ENCODE measurements around the gene OTOL1. TPM values are rescaled to one million over a fixed set of nuclear protein-coding genes. Genes with fewer than 3 reads are reported as not detected.

The OTOL1 gene
- total RNA-seq, 1 donor = not detected

GRCh38 chr3:161531930-161532329 lies 35.3 kb downstream of the OTOL1 start:
- no peak for TF ChIP-seq CTCF (IDR thresholded peaks at IDR 0.05; ENCODE audit: insufficient read depth, low read length)
- DNase-seq (ENCODE audit: low read depth) = no peak
- H3K4me3 ChIP-seq (ENCODE audit: low read depth, low read length) = no peak overlapping the region

- no peak for TF ChIP-seq CTCF (IDR thresholded peaks at IDR 0.05; ENCODE audit: insufficient read depth, low read length)
- H3K4me3 ChIP-seq (ENCODE audit: low read depth, low read length) = no peak overlapping the region
- DNase-seq (ENCODE audit: low read depth) = no peak
Measured at GRCh38 chr3:161540594-161540993, 44.0 kb downstream of the OTOL1 start.

GRCh38 chr3:161545824-161546223 lies 49.2 kb downstream of the OTOL1 start:
- no peak for DNase-seq (ENCODE audit: low read depth)
- no peak for TF ChIP-seq CTCF (IDR thresholded peaks at IDR 0.05; ENCODE audit: insufficient read depth, low read length)

GRCh38 chr3:161548301-161548700 lies 51.7 kb downstream of the OTOL1 start:
- no peak for DNase-seq (ENCODE audit: low read depth)
- TF ChIP-seq CTCF (IDR thresholded peaks at IDR 0.05; ENCODE audit: insufficient read depth, low read length) = no peak
- H3K4me3 ChIP-seq (ENCODE audit: low read depth, low read length) = no peak overlapping the region

More at GRCh38 chr3:161545824-161546223, 49.2 kb downstream of the OTOL1 start:
- no peak overlapping the region for H3K4me3 ChIP-seq (ENCODE audit: low read depth, low read length)

GRCh38 chr3:161549261-161549660 lies 52.7 kb downstream of the OTOL1 start:
- no peak for TF ChIP-seq CTCF (IDR thresholded peaks at IDR 0.05; ENCODE audit: insufficient read depth, low read length)
- no peak for DNase-seq (ENCODE audit: low read depth)
- no peak overlapping the region for H3K4me3 ChIP-seq (ENCODE audit: low read depth, low read length)

- H3K4me3 ChIP-seq (ENCODE audit: low read depth, low read length) = no peak overlapping the region
- no peak for TF ChIP-seq CTCF (IDR thresholded peaks at IDR 0.05; ENCODE audit: insufficient read depth, low read length)
- no peak for DNase-seq (ENCODE audit: low read depth)
Measured at GRCh38 chr3:161550491-161551195, 54.0 kb downstream of the OTOL1 start.

- DNase-seq (ENCODE audit: low read depth) = no peak
- H3K4me3 ChIP-seq (ENCODE audit: low read depth, low read length) = no peak overlapping the region
- TF ChIP-seq CTCF (IDR thresholded peaks at IDR 0.05; ENCODE audit: insufficient read depth, low read length) = no peak
Measured at GRCh38 chr3:161551697-161552096, 55.1 kb downstream of the OTOL1 start.
